HG03175 (cell line): ENCODE data around the gene CACNA1D.
A peak's percentile ranks its signal among the peaks of the same experiment; 100 is the strongest.

Source experiments
- ATAC-seq: cut with Tn5 transposase; IDR thresholded peaks from one replicate; pipeline ENCODE4 v1.9.1; 2021; ENCODE audit warnings: mild to moderate bottlenecking, moderate library complexity; ENCODE audit not compliant: unreplicated experiment

The CACNA1D gene

GRCh38 chr3:53774414-53774813 lies 280.0 kb downstream of the CACNA1D start:
- peak; percentile 9 for ATAC-seq

- ATAC-seq = no peak
Observed at GRCh38 chr3:53775018-53775417, 280.6 kb downstream of the CACNA1D start.

- ATAC-seq = no peak
Observed at GRCh38 chr3:53775834-53776251, 281.4 kb downstream of the CACNA1D start.

GRCh38 chr3:53776494-53777101 lies 282.2 kb downstream of the CACNA1D start:
- ATAC-seq = no peak

- no peak for ATAC-seq
Observed at GRCh38 chr3:53777468-53777867, 283.1 kb downstream of the CACNA1D start.

GRCh38 chr3:53778153-53778552 lies 283.7 kb downstream of the CACNA1D start:
- ATAC-seq = no peak

GRCh38 chr3:53780171-53780570 lies 285.8 kb downstream of the CACNA1D start:
- no peak for ATAC-seq

- ATAC-seq = no peak
Observed at GRCh38 chr3:53780806-53781205, 286.4 kb downstream of the CACNA1D start.

GRCh38 chr3:53787016-53787415 lies 292.6 kb downstream of the CACNA1D start:
- ATAC-seq = no peak

- no peak for ATAC-seq
Observed at GRCh38 chr3:53788038-53788437, 293.6 kb downstream of the CACNA1D start.

- no peak for ATAC-seq
Observed at GRCh38 chr3:53789459-53789858, 295.0 kb downstream of the CACNA1D start.

GRCh38 chr3:53790470-53790869 lies 296.1 kb downstream of the CACNA1D start:
- no peak for ATAC-seq

GRCh38 chr3:53791317-53791716 lies 296.9 kb downstream of the CACNA1D start:
- ATAC-seq = no peak

GRCh38 chr3:53792866-53793265 lies 298.5 kb downstream of the CACNA1D start:
- ATAC-seq = no peak

- ATAC-seq = no peak
Observed at GRCh38 chr3:53794597-53794996, 300.2 kb downstream of the CACNA1D start.

- ATAC-seq = no peak
Observed at GRCh38 chr3:53795176-53795575, 300.8 kb downstream of the CACNA1D start.

- no peak for ATAC-seq
Observed at GRCh38 chr3:53795789-53796560, 301.6 kb downstream of the CACNA1D start.

GRCh38 chr3:53798144-53798543 lies 303.7 kb downstream of the CACNA1D start:
- no peak for ATAC-seq

GRCh38 chr3:53799338-53799865 lies 305.0 kb downstream of the CACNA1D start:
- no peak for ATAC-seq

GRCh38 chr3:53800041-53800906 lies 305.9 kb downstream of the CACNA1D start:
- no peak for ATAC-seq

- no peak for ATAC-seq
Observed at GRCh38 chr3:53801319-53801718, 306.9 kb downstream of the CACNA1D start.
